Stimulated activated naive CD4-positive, alpha-beta T cell (primary cell): ENCODE results near the gene RHEB.

Experiments
- DNase-seq, 6 experiments: peaks; one replicate each; lab custom pipeline; 2025; lab: John Stamatoyannopoulos, UW

The RHEB gene

DNA sequence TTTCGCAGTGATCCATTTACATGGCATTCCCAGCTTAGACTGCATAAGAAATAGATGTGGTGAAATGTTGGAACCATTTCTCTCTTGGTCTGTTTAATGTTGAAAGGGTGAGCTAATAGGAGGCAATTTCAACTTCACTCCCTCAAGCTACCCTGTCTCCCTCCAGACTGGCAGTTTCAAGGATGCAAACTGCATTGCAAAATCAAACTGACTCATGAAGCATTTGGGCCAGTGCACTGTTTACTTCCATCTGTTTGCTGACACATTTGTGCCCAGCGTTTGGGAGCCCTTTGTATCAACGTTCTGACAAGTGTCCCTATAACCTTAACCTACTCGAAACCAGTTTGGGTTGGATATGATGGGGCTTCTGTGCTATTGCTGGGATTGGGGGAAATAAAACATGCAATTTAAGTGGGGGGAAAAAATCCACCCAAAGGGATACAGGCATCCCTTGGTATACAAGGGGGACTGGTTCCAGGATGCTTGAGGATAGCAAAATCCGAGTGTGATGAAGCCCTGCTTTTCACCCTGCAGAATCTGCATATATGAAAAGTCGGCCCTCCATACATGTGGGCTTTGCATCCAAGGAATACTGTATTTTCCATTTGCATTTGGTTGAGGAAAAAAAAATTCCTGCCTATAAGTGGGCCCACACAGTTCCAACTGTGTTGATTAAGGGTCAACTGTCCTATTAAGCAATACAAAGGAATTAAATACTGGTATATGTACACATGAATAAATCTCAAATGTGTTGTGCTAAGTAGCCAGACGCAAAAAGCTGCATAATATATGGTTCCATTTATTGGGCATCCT, 15.6 kb downstream of the RHEB start:
- DNase-seq = no peak

DNA sequence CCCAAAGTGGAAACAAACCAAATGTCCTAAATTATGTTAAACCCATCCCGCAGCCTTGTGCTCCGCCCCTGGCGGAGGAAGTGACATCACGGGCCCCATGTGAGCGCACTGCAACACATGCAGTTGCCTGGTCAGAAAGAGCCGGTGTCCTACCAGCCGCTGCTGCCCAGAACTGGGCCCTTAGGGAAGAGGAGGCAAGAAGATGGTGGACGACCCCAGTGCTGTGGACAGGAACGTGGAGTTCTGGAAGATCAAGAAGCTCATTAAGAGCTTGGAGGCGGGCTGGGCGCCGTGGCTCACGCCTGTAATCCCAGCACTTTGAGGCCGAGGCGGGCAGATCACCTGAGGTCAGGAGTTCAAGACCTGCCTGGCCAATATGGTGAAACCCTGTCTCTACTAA, 18.0 kb downstream of the RHEB start:
- DNase-seq = no peak

DNA sequence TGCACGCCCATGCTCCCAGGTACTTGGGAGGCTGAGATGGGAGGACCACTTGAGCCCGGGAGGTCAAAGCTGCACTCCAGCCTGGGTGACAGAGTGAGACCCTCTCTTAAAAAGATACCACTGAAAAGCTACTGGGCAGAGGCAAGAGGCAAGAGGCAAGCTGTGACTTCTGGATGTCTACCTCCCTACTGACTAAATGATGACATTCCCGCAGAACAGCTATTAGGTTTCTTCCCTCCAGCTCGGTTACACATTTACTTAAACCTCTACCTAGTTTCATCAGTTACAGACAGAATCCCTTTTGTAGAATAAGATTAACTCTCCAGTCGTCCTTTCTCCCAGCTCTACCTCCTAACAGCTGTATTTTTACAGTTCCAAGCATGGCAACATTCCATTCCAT, 21.2 kb downstream of the RHEB start:
- DNase-seq = no peak

DNA sequence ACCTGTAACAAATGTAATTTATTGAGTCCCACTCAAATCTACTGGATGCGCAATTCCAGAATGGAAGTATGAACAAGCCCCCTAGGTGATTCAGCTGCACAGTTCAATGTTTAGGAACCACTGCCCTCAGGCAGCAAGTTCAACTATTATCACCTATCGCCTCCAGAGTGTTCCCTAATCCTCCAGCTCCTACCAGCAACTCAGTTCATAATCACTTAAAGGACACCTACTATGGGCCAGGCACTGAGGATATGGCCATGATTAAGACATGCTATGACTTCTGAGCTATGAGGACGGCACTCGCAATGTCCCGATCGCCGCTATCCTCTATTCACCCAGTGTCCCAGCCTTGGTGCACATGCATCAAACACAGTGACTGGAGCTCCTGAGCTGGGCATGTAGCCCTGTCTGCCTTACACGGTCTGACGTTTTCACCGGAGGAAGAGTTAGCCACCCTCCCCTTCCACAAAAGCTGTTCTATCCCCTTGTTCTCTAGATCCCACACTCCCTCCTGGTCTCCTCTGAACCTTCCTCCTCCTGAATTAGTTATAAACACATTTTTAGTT, 22.3 kb downstream of the RHEB start:
- no peak for DNase-seq

DNA sequence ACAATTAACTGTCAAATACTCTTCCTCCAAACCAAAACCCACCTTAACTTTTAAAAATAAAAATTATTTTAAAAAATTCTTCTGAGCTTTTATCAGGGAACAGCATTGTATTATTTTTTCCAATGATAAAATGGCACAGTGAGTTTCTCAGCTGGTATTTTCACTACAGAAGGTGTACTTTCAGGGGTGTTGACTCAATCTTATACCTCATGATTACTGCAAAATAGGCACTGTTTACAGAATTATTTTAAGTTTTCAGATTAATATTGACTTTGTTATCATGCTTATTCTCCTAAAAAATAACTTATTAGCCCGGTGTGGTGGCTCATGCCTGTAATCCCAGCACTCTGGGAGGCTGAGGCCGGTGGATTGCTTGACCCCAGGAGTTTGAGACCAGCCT, 24.3 kb downstream of the RHEB start:
- DNase-seq = no peak

- no peak for DNase-seq
Measured at GRCh38 chr7:151494298-151495284, 25.1 kb downstream of the RHEB start.

DNA sequence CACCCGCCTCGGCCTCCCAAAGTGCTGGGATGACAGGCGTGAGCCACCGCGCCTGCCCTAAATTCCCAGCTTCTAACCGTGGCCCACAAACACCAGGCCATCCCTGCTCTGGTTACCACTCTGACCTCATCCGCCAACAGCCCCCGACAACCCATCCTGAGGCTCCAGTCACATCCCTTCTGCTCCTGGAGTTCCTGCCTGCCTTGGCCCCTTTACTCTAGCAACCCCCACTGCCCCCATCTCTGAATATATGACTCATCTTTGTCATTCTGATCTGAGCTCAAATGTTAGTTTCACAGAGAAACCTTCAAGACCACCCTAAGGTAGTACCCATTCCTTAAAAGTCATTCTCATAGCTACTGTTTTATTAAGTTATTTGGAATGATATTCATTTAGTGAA, 26.6 kb downstream of the RHEB start:
- DNase-seq = no peak

DNA sequence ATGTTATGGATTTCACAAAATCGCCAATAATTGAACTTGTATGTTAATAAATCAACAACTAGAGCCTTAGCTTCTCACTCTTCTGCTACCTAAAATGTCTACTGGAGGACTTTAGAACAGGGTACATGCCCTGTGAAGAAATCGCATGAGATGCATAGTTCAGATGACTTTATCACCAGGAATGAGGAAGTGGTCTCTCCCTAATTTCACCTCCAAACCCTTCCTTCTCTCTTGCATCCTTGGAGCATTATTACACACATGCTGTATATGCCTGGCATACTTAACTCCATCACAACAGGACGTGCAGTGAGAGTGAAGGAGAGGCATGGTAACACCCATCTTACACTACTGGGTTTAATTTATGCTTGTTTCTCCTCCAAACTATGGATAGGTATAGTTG, 27.8 kb downstream of the RHEB start:
- no peak for DNase-seq

GRCh38 chr7:151490456-151491105, 29.1 kb downstream of the RHEB start:
- no peak for DNase-seq

DNA sequence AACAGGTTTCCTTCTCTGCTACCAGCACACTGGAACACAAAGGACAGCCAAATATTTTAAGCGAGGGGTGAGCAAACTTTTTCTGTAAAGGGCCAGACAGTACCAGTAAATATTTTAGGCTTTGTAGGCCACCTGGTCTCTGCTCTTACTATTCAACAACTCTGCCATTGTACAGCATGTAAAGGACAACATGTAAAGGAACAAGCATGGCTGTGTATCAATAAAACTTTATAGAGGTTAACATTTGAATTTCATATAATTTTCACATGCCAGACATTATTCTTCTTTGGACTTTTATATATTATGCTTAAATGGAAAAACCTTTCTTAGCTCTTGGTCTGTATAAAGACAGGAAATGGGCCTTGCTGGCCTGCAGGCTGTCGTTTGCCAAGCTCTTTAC, 30.2 kb downstream of the RHEB start:
- DNase-seq = no peak

DNA sequence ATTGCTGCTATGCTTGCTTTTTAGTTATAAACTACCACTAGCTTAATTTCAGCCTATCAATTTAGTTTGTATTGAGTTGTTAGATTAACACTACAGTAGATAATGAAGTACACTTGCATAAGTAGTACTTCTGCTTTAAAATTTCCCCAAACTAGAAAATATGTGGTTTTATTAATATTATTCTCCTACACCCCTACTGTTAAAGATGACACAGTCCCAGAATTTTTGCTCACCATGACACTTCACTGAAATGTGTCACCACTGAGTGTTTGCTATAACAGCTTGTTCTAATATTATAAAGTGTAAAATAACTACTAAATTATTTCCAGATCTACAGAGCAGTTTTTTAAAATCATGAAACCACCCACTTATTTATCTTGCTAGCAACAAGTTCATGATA, 31.6 kb downstream of the RHEB start:
- DNase-seq = no peak

DNA sequence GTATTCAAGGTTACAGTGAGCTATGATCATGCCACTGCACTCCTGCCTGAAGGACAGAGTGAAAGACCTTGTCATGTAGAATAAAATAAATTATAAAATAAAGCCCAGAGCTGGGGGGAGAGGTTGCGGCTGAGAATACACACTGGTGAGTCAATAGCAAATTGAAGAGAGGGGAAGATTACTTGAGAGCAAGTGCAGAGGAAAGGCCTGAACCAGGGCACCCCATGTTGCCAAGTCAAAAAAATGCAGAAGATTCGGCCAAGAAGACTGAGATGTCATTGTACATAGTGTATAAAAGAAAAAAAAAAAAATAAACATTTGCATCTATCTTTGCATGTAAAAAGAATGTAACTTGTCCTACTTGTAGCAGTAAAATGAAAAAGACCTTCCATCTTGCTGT, 32.5 kb downstream of the RHEB start:
- no peak for DNase-seq

DNA sequence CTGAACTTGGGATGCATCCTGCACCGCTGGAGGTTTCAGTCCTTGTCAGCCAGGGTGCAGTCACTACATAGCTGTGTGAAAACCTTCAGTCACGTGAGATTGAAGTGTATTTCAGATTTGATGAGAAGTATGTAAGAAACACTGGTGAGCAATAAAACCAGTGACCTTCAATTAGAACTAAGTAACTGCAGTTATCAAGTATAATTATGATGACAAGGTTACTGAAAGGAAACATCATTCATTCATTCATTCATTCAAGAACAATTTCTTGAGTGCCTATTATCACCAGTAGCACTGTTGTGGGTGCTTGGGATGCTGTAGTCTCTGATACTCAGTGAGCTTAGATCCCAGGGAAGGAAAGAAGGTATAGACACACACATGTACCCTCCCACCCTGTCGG, 33.6 kb downstream of the RHEB start:
- no peak for DNase-seq

DNA sequence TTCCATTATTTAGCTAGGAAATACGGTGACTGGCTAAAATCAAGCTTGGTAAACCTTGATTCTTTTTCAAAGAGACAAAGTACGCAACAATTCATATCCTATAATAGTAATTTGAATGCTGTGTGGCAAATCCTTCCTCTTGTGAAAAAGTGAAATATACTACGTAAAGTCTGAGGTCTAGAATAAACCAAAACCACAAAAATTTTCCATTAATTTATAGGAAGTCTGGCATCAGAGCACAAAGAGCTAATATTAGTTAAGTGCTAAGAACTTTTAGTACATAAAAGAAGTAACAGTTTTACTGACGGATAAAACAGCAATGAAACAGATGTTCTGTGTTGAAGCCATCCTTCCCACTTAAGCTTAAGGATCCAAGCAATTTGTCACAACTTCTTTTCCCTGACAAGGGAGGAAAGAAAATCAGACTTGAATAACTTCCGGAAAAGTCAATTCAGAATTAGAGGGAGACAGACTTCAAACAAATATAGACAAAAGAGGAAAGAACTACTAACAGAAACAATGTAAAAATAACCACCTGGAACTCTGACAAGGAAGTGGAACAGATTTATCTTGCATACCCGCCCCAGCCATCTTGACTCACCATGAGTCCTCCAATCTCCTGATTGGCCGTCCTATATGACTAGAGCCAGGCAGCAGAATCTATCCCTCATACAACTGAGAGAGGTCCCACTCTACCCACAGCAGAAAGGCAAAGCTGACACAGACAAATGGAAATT, 34.6 kb downstream of the RHEB start:
- DNase-seq = no peak

DNA sequence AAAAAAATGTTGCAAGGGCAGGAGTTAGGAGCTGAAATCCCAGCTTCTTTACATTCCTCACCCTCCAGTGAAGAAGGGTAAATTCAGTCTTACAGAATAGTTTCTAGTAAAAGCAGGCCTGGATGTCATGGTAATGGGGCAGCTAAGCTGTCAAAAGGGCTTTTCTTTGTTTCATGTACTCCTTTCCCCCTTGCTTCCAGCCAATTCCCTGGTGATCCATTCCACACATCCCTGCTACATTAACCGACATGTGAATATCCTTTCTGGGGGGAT, 36.0 kb downstream of the RHEB start:
- no peak for DNase-seq

DNA sequence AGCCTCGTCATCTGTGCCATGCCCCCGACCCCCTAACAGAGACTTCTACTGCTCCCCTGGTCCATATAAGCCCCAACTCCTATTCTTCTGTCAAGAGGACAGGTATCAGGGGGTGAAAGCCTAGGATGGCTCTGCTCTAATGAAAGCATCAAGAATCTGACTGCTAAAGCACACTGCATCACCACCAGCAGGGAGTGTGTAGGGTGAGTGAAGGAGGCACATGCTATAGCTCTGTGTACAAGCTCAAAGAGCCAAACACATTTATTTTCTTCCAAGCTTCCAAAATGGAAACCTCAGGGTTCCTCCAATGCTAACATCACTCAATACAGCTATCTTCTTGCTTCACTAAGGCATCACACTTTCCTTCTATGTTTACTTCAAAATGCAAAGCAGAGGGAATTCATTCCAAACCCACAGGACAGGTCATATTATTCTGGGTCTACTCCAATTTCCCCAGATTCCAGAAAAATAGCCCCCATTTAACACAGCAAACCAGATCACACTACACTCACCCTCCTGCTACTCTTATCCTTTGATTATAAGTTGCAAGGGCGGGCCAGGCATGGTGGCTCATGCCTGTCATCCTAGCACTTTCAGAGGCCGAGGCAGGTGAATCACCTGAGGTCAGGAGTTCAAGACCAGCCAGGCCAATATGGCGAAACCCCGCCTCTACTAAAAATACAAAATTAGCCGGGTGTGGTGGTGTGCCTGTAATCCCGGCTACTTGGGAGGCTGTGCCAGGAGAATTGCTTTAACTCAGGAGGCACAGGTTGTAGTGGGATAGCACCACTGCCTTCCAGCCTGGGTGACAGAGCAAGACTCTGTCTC, 36.6 kb downstream of the RHEB start:
- no peak for DNase-seq

- no peak for DNase-seq
Measured at GRCh38 chr7:151481650-151482505, 37.8 kb downstream of the RHEB start.

- no peak for DNase-seq
Measured at GRCh38 chr7:151477867-151478266, 41.8 kb downstream of the RHEB start.

DNA sequence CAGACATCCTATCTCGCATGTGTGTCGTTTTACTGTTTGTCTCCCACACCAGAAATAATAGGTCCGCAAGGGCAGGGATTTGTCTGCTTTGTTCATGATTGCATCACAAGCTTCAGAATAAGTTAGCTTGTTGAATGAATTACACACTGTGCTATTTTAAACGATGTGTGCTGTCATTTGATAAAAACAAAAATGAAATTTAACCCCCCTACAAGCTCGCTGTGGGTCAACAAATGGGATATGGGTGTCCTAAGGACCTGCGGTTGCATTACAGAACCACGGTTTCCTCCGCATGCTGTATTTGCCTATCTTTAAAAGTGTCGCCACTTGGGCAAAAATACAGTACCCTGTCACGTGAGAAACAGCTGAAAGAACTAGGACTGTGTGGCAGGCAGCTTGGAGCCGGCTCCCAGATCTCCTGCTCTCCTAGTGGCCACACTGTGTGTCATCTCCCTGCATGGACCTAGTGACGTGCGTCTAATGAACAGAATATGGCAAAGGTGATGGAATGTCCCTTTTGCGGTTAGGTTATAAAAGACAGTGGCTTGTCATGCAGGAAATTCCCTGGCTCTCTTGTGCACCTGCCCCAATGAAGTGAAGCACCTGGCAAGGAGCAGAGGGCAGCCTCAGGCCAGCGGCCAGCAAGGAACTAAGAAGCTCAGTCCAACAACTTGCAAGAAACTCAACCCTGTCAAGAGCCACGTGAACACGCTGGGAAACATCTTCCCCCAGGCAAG, 46.9 kb downstream of the RHEB start:
- no peak for DNase-seq
